Stimulated activated CD4-positive, alpha-beta T cell treated with anti-CD3 and anti-CD28 coated beads, Interleukin-15, amount 100 ng/mL, for 48 hours (primary cell): ENCODE measurements around the gene USP43.

ENCODE experiments used
- DNase-seq, 2 donors: peaks; one replicate each; pipeline ENCODE4 v3.0.0-alpha.2; 2020; ENCODE audit warnings: low read depth in 2 of 2

The USP43 gene

DNA sequence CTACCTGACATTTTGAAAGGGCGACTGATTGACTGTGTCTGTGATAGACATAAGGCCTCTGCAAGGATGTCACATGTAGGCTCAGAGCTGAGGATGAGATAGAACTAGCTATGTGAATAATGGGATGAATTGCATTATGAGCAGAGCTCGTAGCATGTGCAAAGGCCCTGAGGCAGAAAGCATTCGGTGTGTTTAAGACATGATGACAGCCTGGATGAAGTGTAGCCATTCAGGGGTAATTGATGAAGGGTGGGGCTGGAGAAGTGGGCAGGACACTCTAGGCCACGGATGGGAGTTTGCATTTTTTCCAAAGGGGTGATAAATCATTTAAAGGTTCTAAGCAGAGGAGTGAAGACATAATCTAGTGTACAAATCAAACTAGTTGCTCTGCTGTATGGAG lies 62.6 kb downstream of the USP43 start:
- no peak for DNase-seq

DNA sequence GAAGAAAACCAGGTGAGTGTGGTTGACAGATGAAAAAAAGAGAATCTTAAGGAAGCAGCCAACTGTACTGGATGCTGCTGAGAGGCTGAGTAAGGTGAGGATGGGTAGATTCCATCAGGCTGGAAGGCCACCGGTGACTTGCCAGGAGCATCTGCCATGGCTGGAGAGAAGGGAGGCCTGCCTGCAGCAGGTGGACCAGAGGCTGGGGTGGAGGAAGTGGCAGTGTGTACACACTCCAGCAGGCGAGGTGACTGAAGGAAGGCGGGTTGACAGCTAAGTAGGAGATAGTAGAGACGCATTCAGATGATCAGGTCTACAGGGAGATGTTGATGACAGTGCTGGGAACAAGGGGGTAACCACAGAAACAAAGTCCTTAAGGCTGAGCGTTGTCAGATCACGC lies 69.5 kb downstream of the USP43 start:
- no peak for DNase-seq

DNA sequence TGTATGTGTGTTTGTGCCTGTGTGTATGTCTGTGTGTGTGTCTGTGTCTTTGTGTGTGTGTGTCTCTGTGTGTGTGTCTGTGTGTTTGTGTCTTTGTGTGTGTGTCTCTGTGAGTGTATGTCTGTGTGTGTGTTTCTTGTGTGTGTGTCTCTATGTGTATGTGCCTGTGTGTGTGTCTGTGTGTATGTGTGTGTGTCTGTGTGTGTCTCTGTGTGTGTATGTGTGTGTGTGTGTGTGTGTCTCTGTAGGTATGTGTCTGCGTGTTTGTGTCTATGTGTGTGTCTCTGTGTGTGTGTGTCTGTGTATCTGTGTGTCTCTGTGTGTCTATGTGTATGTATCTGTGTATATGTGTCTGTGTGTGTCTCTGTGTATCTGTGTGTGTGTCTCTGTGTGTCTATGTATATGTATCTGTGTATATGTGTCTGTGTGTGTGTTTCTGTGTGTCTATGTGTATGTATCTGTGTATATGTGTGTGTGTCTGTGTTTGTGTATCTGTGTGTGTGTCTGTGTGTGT lies 70.2 kb downstream of the USP43 start:
- DNase-seq, result no peak

DNA sequence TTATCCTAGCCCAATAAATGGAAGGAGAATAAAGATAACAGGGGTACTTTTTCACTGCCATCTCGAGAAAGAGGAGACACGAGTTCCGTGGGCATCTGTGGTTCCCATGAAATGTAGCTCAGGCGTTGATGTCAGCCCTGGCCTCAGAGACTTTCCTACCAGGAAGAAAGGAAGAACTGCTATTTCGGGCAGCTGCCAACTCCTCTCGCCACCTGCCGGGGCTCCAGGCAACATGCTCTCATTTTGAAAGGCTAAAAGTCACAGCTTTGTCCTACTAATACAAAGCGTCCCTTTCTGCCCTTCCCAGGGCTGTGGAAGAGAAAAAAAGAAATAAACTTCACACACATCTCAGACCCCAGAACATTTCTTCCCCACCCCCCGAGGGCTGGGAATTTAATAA lies 80.3 kb downstream of the USP43 start:
- DNase-seq, result no peak

DNA sequence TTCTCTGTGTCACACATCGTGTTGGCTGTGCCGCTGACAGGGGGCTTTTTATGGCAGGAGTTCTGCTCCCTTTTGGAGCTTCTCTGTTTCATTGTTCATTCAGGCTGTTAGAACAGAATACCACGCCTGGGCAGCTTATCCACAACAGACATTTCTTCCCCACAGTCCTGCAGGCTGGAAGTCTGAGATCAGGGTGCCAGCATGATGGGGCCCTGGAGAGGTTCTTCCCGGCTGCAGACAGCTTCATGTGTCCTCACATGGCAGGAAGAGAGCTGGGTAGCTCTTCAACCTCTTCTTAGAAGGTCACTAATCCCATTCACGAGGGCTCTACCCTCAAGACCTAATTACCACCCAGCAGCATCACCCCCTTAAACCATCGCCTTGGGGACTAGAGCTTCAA lies 81.0 kb downstream of the USP43 start:
- DNase-seq, result no peak

DNA sequence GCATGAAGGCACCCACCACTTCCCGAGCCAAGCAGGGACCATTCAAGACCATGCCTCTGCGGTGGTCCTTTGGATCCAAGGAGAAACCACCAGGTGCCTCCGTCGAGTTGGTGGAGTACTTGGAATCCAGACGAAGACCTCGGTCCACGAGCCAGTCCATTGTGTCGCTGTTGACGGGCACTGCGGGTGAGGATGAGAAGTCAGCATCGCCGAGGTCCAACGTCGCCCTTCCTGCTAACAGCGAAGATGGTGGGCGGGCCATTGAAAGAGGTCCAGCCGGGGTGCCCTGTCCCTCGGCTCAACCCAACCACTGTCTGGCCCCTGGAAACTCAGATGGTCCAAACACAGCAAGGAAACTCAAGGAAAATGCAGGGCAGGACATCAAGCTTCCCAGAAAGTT lies 82.7 kb downstream of the USP43 start:
- no peak for DNase-seq

DNA sequence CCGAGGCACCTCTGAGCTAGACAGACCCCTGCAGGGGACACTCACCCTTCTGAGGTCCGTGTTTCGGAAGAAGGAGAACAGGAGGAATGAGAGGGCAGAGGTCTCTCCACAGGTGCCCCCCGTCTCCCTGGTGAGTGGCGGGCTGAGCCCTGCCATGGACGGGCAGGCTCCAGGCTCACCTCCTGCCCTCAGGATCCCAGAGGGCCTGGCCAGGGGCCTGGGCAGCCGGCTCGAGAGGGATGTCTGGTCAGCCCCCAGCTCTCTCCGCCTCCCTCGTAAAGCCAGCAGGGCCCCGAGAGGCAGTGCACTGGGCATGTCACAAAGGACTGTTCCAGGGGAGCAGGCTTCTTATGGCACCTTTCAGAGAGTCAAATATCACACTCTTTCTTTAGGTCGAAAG lies 83.2 kb downstream of the USP43 start:
- no peak for DNase-seq

DNA sequence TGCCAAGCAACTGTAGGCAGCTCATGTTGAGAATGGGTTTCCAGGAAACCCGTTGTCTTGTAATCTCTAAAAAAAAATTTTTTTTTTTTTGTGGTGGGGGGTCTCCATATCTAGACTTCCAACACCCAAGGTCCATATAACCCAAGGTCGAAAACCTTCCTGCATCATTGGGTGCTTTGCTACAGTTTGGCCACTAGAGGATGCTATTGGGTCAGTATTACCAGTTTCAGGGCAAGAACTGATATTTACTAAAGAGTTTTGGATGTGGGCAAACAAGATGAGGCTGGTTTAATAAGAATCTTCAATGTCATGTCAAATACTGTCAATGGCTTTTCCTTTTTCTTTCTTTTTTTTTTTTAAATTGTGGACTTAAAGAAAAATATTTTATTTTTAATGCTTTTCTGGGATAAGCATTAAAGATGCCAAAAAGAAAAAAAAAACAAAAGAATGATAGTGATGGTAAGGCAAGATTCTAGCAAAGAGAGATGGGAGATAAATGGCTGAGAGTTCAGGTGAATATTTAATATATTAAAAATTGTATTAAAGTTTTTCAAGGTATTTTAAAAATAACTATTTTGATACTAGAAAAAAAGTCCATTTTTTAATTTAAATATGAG lies 83.8 kb downstream of the USP43 start:
- DNase-seq, result no peak

DNA sequence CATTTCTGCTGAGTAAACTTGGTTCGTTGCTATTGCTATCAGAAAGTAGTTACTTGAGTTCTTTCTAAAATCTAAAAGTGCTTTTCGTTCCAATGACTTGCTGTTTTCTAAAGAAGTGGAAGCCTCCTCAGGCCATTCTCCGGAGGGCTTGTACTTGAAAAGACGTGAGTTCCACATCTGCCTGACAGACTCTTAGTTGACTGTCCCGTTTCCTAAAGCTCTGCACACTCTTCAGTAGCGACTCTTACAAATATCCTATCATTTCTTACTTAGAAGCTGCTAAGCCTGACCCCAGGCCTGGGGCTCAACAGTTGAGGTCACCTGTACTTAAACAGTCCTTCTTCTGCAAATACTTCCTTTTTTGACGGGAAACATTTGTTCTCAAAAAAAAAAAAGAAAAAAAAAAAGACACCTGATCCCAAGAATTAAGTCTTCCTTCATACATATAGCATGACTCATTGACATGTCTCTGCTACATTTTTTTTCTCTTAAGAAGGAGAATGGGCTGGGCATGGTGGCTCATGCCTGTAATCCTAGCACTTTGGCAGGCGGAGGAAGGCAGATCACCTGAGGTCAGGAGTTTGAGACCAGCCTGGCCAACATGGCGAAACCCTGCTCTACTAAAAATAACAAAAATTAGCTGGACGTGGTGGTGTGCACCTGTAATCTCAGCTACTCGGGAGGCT lies 84.6 kb downstream of the USP43 start:
- DNase-seq, result no peak

DNA sequence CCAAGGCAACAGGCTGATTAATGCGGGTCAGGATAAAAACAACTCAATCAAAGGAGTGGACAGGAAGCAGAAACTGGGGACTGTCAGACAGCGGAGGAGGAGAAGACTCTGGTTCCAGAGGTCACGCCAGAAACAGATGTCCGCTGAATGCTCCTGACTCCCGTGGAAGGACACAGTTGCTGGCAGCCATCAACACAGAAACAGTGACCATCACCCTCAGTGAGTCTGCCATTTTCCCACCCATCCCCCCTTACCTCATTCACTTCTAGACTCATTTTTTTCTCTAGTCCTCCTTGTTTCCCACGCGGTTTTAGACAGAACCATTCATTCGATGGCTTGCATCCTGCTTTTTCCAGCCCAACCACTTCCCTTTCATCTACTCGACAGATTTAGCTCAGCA lies 105.2 kb downstream of the USP43 start:
- DNase-seq, result no peak

DNA sequence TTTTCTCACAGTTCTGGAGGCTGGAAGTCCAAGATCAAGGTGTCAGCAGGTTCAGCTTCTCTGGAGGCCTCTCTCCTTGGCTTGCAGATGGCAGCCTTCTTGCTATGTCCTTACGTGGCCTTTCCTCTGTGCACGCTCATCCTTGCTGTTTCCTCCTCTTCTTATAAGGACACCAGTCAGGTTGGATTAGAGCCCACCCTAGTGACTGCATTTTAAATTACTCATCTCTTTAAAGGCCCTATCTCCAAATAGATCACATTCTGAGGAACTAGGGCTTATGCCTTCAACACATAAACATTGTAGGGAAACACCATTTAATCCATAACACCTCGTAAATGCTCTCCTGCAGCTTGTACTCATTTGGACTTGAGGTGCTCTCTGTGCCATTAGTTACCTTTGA lies 109.8 kb downstream of the USP43 start:
- no peak for DNase-seq

DNA sequence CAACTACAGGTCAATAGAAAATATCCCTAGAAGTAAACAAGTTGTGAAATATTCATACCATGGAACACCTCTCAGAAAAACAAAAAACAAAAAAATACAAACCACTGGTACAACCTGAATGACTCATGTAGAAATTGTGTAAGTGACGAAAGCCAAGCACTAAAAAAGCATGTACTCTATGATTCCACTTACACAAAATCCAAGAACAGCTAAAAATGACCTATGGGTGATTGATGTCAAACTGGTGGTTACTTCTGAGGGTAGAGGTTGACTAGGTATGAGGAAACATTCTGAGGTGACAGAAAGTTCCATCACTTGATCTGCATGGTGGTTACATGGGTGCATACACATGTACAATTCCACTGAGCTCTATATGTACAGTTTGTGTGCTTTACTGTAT lies 114.9 kb downstream of the USP43 start:
- no peak for DNase-seq

DNA sequence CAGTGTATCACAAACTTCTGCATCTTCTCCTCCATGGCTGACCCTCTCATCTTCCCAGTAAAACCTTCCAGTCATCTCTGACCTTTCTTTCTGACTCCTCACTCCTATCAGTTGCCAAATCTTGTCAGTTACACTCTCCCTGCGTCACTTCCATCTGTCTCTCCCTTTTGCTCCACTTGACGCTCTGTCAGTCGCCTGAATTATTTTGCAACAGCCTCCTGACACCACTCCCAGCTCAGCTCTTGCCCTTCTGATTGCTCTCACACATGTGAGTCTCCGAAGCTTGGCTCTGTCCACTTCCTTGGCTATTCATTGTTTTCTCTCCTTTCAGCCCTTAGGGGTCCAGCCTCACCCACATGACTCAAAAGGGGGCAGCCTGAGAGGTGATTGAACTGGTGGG lies 118.3 kb downstream of the USP43 start:
- no peak for DNase-seq

DNA sequence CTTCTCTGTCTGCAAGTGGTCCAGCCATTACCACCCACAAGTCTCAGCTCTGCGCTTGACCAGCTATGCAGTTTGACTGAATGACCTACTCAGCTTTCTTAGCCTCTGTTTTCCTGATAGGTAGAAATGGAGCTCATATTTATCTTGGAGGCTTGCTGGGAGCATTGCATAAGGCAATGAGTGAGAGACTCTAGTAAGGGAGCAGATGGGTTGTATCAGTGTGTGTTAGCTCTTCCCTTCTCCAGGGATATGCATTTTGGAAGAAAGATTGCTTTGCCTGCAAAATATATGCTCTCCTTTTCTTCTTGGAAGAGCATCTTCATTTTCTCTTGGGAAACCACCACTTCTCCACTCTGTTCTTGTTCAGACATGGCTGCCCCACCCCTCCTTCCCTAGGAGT lies 120.0 kb downstream of the USP43 start:
- DNase-seq, result no peak

DNA sequence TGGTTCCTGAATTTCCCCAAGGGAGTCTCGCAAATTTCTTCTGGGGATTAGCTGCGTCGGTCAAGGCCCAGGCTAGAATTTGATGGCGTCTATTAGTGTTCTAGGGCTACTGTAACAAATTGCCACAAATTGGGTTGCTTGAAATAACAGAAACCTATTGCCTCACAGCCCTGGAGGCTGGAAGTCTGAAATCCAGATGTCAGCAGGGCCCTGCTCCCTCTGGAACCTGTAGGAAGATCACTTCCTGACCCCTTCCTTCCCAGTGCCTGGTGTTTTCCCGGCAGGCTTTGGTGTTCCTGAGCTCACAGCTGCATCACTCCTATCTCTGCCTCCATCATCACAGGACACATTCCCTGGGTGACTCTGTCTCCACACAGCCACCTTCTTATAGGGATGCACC lies 121.7 kb downstream of the USP43 start:
- DNase-seq, result no peak

DNA sequence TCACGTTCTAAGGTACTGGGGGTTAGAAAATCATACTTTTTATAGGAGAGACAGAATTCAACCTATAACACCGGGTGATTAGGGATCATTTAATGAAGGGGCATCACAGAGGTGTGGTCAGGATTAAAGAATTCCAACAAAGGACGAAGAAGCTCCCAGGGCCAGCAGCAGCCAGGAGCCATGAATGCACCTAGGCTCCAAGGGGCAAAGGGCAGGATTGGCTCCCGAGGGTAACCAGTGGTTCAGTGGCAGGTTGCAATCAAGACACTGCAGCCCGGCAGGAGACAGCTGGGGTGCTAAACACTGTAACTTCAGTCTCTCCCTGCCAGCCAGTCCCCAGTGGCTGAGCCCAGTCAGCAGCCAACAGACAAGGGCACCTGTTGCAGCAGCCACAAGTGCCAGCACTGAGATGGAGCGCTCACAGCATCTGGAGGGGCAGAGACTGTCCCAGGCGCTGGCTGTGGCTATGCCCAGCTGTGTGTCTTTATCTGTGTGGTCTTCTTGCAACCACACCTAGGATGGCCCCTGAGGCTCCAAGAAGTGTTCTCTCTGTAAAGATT lies 122.2 kb downstream of the USP43 start:
- DNase-seq, result no peak

DNA sequence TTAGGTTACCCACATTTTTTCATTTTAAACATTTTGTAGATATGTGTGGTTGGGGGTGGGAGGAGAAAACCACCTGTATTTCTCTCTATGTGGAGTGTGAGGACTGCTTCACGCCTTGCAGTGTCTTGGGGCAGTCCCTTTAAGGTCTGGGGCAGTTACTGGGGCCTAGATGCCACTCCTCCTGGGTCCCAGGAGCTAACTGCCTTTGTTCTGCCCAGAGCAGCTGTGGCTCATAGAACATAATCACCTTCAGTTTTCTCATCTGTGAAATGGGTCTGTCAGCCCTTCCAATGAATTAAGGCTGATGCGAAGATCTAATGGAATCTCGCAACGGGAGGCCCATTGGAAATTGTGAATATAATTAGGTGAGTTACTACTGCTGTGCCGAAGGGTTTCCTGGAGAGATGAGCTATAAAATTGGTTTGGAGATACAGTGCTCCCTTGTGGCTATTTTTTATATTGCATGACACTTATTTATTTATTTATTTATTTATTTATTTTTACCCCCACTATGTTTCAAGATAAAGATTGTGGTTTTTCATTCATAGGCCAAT lies 123.1 kb downstream of the USP43 start:
- no peak for DNase-seq

DNA sequence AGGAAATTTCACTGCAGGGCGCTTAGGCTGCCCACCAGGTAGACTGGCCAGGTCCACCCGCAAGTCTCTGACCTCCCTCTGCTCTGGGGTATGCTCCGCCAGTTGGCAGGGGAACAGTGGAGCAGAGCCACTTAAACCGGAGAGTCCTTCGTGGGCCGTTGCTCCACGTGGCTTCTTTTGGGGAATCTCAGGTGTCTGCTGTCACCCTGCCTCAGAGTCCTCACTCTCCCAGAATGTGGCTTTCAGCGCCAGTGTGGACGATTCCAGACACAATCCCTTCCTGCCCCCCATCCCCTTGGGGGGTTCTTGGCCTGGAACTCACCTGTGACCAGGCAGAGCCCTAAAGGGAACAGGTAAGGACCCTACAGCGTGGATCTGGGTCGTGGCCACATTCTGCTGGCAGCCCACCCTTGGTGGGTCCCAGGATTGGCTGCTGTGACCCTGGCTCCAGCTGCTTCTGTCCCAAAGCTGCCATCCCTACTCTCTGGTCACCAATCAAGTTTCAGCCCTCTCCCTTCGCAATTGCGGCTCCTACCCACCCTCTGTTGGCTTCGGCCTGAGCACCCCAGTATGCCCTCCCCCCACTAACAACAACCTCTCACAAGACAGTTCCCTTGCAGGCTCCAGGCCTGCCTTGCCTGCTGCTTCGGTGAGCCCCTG lies 123.8 kb downstream of the USP43 start:
- DNase-seq, result no peak

DNA sequence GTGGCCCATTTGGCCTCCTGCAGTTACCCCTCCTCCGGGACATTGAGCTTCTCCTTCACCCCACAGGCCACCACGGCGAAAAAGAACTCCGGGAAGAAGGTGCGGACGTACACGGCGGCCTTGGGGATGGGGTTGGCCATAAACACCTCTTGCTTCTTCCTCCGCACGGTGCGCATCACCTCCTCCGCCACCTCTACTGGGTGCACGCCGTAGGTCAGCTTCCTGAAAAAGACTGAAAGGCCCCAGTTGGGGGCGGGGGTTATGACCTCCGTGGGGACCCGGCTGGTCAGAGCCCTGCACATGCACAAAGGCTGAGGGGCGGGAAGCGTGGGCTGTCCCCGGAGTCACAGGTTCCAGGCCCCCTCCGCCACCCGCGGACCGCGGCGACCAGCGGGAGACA lies 126.1 kb downstream of the USP43 start:
- no peak for DNase-seq

DNA sequence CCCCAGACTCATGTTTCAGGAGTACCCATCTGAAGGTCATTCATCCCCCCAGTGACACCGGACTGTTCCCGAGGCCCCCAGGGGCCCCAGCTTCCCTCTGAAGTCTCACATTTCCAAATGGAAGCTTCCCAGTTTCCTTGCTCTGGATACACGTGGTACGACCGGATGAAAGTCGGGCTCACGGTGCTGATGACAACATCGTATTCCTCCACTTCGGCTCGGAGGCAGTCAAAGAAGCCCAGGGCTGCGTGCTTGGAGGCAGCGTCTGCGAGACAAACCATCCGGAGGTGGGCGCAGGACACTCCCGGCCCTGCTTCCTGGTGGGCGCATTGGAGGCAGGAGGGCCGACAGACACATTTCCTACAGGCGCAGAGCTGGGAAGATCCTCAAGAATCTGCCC lies 127.3 kb downstream of the USP43 start:
- DNase-seq, result no peak

DNA sequence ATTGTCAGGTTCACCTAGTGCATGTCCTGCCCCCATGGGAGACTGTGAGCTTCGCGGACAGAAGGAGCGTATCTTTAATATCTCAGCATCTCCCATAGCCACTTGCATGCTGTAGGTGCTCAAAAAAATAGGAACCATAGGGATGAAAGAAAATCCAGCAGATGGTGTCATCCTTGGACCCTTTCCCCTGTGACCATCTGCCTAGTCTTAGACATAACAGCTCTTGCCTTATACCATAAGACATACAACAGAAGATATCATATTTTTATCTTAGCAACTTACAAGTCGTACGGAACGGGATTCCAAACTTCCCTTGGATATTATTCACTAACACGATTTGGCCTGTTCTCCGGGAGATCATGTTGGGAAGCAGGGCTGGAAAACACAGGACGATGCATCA lies 131.6 kb downstream of the USP43 start:
- no peak for DNase-seq
